Central memory CD8-positive, alpha-beta T cell (primary cell): Measurements from ENCODE around the gene RTN4.

Experiments
- ATAC-seq: fragments of 150-1000 bp; cut with Tn5 transposase; replicated peaks from 2 replicates; pipeline ENCODE4 v1.10.0; 2022; ENCODE audit warnings: mild to moderate bottlenecking, moderate FRiP score, moderate number of reproducible peaks; ENCODE audit not compliant: poor library complexity, severe bottlenecking; ENCODE audit errors: extremely low read depth
- DNase-seq, 2 donors: peaks; one replicate each; pipeline ENCODE4 v3.0.0; 2021; ENCODE audit warnings: low spot score in 2 of 2
- H3K27ac Mint-ChIP-seq: one replicate; pipeline ENCODE4 v1.8.0; 2022; ENCODE audit warnings: low read depth, mild to moderate bottlenecking, moderate library complexity, mixed read lengths
- H3K27me3 Mint-ChIP-seq: one replicate; pipeline ENCODE4 v1.8.0; 2022; ENCODE audit warnings: mixed read lengths
- H3K36me3 Mint-ChIP-seq: one replicate; pipeline ENCODE4 v1.8.0; 2022; ENCODE audit warnings: mild to moderate bottlenecking, moderate library complexity, mixed read lengths; ENCODE audit not compliant: insufficient read depth
- H3K4me1 Mint-ChIP-seq: one replicate; pipeline ENCODE4 v1.8.0; 2022; ENCODE audit warnings: mixed read lengths
- H3K4me3 Mint-ChIP-seq: one replicate; pipeline ENCODE4 v1.8.0; 2022; ENCODE audit warnings: mild to moderate bottlenecking, moderate library complexity, mixed read lengths
- H3K9me3 Mint-ChIP-seq: one replicate; pipeline ENCODE4 v1.8.0; 2022; ENCODE audit warnings: mixed read lengths

The RTN4 gene

GRCh38 chr2:54956111-54956627, 94.1 kb downstream of the RTN4 start:
- ATAC-seq: no peak
- no peaks in the 10 kb centered on the region for H3K4me1 Mint-ChIP-seq
- H3K27ac Mint-ChIP-seq: no peak overlapping the region
- no peak for DNase-seq
- peaks cover 2% of the 10 kb centered on the region for H3K36me3 Mint-ChIP-seq
- H3K4me3 Mint-ChIP-seq: no peak overlapping the region
- no peaks in the 10 kb centered on the region for H3K9me3 Mint-ChIP-seq
- H3K27me3 Mint-ChIP-seq: no peaks in the 10 kb centered on the region

- Mint-ChIP-seq H3K4me1 (no peaks in the 10 kb centered on the region), H3K9me3 (no peaks in the 10 kb centered on the region), H3K27ac (no peak overlapping the region), H3K4me3 (no peak overlapping the region), H3K36me3 (peaks cover 2% of the 10 kb centered on the region), H3K27me3 (no peaks in the 10 kb centered on the region)
- ATAC-seq (no peak), DNase-seq (no peak)
Observed at GRCh38 chr2:54955358-54956110, 94.7 kb downstream of the RTN4 start.

- Mint-ChIP-seq H3K4me3 (no peak overlapping the region), H3K9me3 (no peaks in the 10 kb centered on the region), H3K27me3 (no peaks in the 10 kb centered on the region), H3K4me1 (no peaks in the 10 kb centered on the region), H3K36me3 (peaks cover 2% of the 10 kb centered on the region), H3K27ac (no peak overlapping the region)
- DNase-seq (no peak), ATAC-seq (no peak)
Observed at GRCh38 chr2:54954705-54955357, 95.4 kb downstream of the RTN4 start.

GRCh38 chr2:54954158-54954557, 96.1 kb downstream of the RTN4 start:
- ATAC-seq: no peak
- H3K27ac Mint-ChIP-seq: no peak overlapping the region
- H3K27me3 Mint-ChIP-seq: no peaks in the 10 kb centered on the region
- H3K36me3 Mint-ChIP-seq: peaks cover 2% of the 10 kb centered on the region
- H3K4me3 Mint-ChIP-seq: no peak overlapping the region
- no peak for DNase-seq
- no peaks in the 10 kb centered on the region for H3K9me3 Mint-ChIP-seq
- H3K4me1 Mint-ChIP-seq: no peaks in the 10 kb centered on the region

GRCh38 chr2:54952978-54953456, 97.2 kb downstream of the RTN4 start:
- H3K4me3 Mint-ChIP-seq: no peak overlapping the region
- no peak for DNase-seq
- H3K27me3 Mint-ChIP-seq: no peaks in the 10 kb centered on the region
- ATAC-seq: no peak
- no peaks in the 10 kb centered on the region for H3K9me3 Mint-ChIP-seq
- H3K36me3 Mint-ChIP-seq: peaks cover 2% of the 10 kb centered on the region
- no peaks in the 10 kb centered on the region for H3K4me1 Mint-ChIP-seq
- H3K27ac Mint-ChIP-seq: no peak overlapping the region

- no peak for ATAC-seq
- H3K4me3 Mint-ChIP-seq: no peak overlapping the region
- H3K36me3 Mint-ChIP-seq: peaks cover 2% of the 10 kb centered on the region
- H3K9me3 Mint-ChIP-seq: no peaks in the 10 kb centered on the region
- H3K4me1 Mint-ChIP-seq: no peaks in the 10 kb centered on the region
- no peaks in the 10 kb centered on the region for H3K27me3 Mint-ChIP-seq
- no peak overlapping the region for H3K27ac Mint-ChIP-seq
- no peak for DNase-seq
Observed at GRCh38 chr2:54952425-54952824, 97.8 kb downstream of the RTN4 start.

- no peak for ATAC-seq
- H3K9me3 Mint-ChIP-seq: no peaks in the 10 kb centered on the region
- peaks cover 6% of the 10 kb centered on the region for H3K4me1 Mint-ChIP-seq
- H3K27ac Mint-ChIP-seq: no peak overlapping the region
- H3K36me3 Mint-ChIP-seq: peaks cover 2% of the 10 kb centered on the region
- H3K27me3 Mint-ChIP-seq: no peaks in the 10 kb centered on the region
- H3K4me3 Mint-ChIP-seq: no peak overlapping the region
- no peak for DNase-seq
Observed at GRCh38 chr2:54950811-54951210, 99.4 kb downstream of the RTN4 start.

GRCh38 chr2:54949431-54949830, 100.8 kb downstream of the RTN4 start:
- peaks cover 13% of the 10 kb centered on the region for H3K4me1 Mint-ChIP-seq
- peaks cover 2% of the 10 kb centered on the region for H3K36me3 Mint-ChIP-seq
- H3K27ac Mint-ChIP-seq: no peak overlapping the region
- no peaks in the 10 kb centered on the region for H3K9me3 Mint-ChIP-seq
- no peak for ATAC-seq
- H3K27me3 Mint-ChIP-seq: no peaks in the 10 kb centered on the region
- DNase-seq: no peak
- no peak overlapping the region for H3K4me3 Mint-ChIP-seq

- Mint-ChIP-seq H3K4me3 (no peak overlapping the region), H3K27ac (no peak overlapping the region), H3K9me3 (no peaks in the 10 kb centered on the region), H3K4me1 (peaks cover 13% of the 10 kb centered on the region), H3K27me3 (no peaks in the 10 kb centered on the region), H3K36me3 (peaks cover 2% of the 10 kb centered on the region)
- ATAC-seq (no peak), DNase-seq (no peak)
Observed at GRCh38 chr2:54948120-54948519, 102.1 kb downstream of the RTN4 start.

GRCh38 chr2:54947646-54948045, 102.6 kb downstream of the RTN4 start:
- ATAC-seq (no peak), DNase-seq (no peak)
- Mint-ChIP-seq H3K27ac (peak overlapping the region; percentile 22), H3K4me3 (no peak overlapping the region), H3K36me3 (peaks cover 2% of the 10 kb centered on the region), H3K27me3 (no peaks in the 10 kb centered on the region), H3K9me3 (no peaks in the 10 kb centered on the region), H3K4me1 (peaks cover 13% of the 10 kb centered on the region)

- Mint-ChIP-seq H3K27me3 (no peaks in the 10 kb centered on the region), H3K36me3 (no peaks in the 10 kb centered on the region), H3K9me3 (no peaks in the 10 kb centered on the region), H3K27ac (peak overlapping the region; percentile 22), H3K4me1 (peaks cover 13% of the 10 kb centered on the region), H3K4me3 (no peak overlapping the region)
- DNase-seq: no peak
- ATAC-seq: no peak
Observed at GRCh38 chr2:54947136-54947535, 103.1 kb downstream of the RTN4 start.

- H3K4me1 Mint-ChIP-seq: peaks cover 13% of the 10 kb centered on the region
- H3K36me3 Mint-ChIP-seq: no peaks in the 10 kb centered on the region
- H3K27ac Mint-ChIP-seq: no peak overlapping the region
- H3K9me3 Mint-ChIP-seq: no peaks in the 10 kb centered on the region
- ATAC-seq (no peak), DNase-seq (no peak)
- H3K27me3 Mint-ChIP-seq: no peaks in the 10 kb centered on the region
- peak overlapping the region; percentile 19 for H3K4me3 Mint-ChIP-seq
Observed at GRCh38 chr2:54946220-54946805, 103.9 kb downstream of the RTN4 start.
